GM15510 (cell line): ENCODE measurements around the gene RASL10B.

Experiments used
- POLR2A ChIP-seq: IDR thresholded peaks from 3 replicates; pipeline ENCODE4 v1.6.1; 2011; ENCODE audit warnings: borderline replicate concordance; ENCODE audit not compliant: insufficient read length; ENCODE audit errors: extremely low read depth

RASL10B gene

GRCh38 chr17:35765086-35765710 lies 33.8 kb downstream of the RASL10B start:
- TF ChIP-seq POLR2A = no peak

- TF ChIP-seq POLR2A = no peak
Observed at GRCh38 chr17:35765756-35766488, 34.5 kb downstream of the RASL10B start.

- TF ChIP-seq POLR2A = no peak
Observed at GRCh38 chr17:35766489-35766877, 35.0 kb downstream of the RASL10B start.

- TF ChIP-seq POLR2A = no peak
Observed at GRCh38 chr17:35766903-35767510, 35.6 kb downstream of the RASL10B start.

GRCh38 chr17:35768797-35769196 lies 37.4 kb downstream of the RASL10B start:
- TF ChIP-seq POLR2A = no peak

GRCh38 chr17:35769895-35770486 lies 38.6 kb downstream of the RASL10B start:
- TF ChIP-seq POLR2A = no peak

GRCh38 chr17:35773129-35773528 lies 41.7 kb downstream of the RASL10B start:
- no peak for TF ChIP-seq POLR2A

GRCh38 chr17:35773679-35774425 lies 42.4 kb downstream of the RASL10B start:
- no peak for TF ChIP-seq POLR2A

GRCh38 chr17:35774499-35774898 lies 43.1 kb downstream of the RASL10B start:
- TF ChIP-seq POLR2A = no peak

- no peak for TF ChIP-seq POLR2A
Observed at GRCh38 chr17:35775039-35775438, 43.6 kb downstream of the RASL10B start.

GRCh38 chr17:35775583-35775982 lies 44.1 kb downstream of the RASL10B start:
- TF ChIP-seq POLR2A = no peak

GRCh38 chr17:35778641-35779196 lies 47.3 kb downstream of the RASL10B start:
- no peak for TF ChIP-seq POLR2A

GRCh38 chr17:35780950-35781349 lies 49.5 kb downstream of the RASL10B start:
- TF ChIP-seq POLR2A = no peak

GRCh38 chr17:35784895-35785294 lies 53.5 kb downstream of the RASL10B start:
- TF ChIP-seq POLR2A = no peak

- no peak for TF ChIP-seq POLR2A
Observed at GRCh38 chr17:35786941-35787432, 55.5 kb downstream of the RASL10B start.
